GM10847 (cell line): ENCODE results near the gene SDHAF1.

ENCODE experiments used
- POLR2A ChIP-seq: IDR thresholded peaks from 2 replicates; pipeline ENCODE4 v1.6.1; 2011; ENCODE audit not compliant: insufficient read length; ENCODE audit errors: extremely low read depth

SDHAF1 gene

DNA sequence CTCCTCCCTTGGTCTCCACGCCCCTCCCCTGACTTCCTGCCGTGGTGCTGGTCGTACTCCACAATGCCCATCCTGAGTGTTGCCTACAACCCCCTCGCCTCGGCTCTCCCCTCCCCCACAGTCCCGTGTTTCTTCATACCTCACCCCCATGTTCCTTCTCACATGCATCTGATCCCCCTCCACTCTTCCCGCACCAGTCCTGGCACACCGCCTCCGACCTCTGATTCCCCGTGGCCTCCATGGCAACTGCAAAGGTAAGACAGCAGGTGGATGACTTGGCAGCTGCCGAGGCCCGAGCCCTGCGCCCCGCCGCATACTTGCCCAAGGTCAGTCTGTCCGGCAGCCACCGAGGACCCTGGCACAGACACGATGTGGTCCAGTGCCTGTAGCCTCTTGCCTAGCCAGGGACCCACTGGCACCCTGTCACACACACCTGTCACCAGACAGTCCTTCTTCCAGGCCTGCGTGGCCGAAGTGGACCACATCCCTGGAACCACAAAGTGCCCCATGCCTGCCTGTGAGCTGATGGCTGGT is 16.1 kb upstream of the SDHAF1 start:
- no peak for TF ChIP-seq POLR2A

DNA sequence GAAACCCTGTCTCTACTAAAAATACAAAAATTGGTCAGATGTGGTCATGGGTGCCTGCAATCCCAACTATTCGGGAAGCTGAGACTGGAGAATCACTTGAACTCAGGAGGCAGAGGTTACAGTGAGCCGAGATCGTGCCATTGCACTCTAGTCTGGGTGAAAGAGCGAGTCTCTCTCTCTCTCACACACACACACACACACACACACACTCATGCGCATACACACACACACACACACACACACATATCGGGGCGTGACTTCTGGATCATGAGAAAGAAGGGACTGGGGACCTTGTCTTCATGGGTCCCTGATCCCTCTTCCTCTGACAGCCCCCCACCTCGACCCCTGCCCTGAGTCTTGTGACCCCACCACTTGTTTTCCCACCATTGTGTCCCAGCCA is 11.8 kb upstream of the SDHAF1 start:
- TF ChIP-seq POLR2A: no peak

DNA sequence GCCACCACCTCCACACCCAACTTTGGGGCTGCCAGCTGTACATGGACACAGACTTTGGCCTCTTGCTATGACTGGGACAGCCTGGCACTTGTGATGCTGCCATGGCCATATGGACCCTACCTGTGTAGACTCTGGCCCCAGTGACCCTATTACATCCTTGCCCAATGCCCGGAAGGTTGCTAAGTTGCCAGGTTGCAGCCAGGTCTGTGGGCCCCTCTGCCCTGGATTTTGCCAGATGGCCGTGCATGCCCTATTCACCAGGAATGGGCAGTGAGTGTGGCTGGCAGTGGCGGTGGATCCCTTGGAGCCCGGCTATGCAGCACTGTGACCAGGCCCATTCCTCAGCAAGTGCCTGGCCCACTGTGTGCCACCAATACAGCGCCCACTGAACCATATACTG is 8.9 kb upstream of the SDHAF1 start:
- TF ChIP-seq POLR2A: no peak

DNA sequence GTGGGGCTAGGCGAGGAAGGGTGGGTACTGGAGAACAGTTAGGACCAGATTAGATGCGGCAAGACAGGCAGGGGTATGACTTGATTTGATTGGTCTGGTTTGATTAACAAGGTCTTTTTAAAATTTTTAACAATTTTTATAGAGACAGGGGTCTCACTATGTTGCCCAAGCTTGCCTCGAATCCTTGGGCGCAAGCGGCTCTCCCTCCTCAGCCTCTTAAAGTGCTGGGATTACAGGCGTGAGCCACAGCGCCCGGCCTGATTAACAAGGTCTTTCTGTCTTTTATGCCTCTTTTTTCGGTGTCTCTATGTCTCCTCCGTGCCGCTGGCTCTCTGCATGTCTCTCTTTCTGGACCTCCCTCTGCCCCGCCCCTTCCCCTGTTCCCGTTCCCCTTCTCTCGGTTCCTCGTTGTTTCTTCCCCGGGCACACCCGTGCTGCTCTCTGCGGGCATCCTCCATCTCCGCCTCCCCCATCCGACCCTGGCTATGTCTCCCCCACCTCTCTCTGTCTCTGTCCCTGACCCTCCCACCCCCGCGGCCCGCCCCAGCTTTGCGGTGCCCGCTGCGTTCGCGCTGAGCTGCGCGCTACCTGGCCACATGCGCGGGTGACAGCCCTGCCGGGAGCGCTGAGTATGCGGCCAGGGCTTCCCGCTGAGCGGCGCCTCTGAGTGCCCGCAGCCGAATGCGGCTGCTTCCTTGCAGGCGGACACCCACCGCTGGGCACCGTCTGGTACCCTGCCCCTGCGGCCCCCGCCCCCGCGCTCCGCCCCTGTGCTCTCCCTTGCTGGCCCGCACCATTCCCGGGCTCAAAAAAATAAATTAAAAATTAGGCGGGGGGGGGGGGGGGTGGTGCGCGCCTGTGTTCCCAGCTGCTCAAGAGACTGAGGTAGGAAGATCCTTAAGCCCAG is 8.1 kb upstream of the SDHAF1 start:
- TF ChIP-seq POLR2A: no peak

DNA sequence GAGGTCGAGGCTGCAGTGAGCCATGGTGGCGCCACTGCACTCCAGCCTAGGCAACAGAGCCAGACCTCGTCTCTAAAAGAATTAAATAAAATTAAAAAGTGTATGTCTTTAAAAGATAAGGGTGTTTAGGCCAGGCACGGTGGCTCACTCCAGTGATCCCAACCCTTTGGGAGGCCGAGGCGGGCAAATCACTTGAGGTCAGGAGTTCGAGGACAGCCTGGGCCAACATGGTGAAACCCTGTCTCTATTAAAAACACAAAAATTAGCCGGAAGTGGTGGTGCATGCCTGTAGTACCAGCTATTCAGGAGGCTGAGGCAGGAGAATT is 7.5 kb upstream of the SDHAF1 start:
- no peak for TF ChIP-seq POLR2A

DNA sequence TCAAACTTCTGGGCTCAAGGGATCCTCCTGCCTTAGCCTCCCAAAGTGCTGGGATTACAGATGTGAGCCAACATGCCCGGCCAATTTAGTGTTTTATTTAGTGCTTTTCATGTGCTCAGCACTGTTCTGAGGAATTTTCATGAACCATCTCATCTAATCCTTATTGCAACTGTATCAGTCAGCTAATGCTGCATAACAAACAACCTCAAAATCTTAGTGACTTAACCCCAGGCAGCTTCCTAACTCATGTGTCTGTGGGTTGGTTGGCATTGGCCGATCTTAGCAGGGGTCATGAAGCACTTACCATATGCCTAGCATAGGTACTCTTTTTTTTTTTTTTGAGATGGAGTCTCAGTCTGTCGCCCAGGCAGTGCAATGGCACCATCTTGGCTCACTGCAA is 6.2 kb upstream of the SDHAF1 start:
- no peak for TF ChIP-seq POLR2A

DNA sequence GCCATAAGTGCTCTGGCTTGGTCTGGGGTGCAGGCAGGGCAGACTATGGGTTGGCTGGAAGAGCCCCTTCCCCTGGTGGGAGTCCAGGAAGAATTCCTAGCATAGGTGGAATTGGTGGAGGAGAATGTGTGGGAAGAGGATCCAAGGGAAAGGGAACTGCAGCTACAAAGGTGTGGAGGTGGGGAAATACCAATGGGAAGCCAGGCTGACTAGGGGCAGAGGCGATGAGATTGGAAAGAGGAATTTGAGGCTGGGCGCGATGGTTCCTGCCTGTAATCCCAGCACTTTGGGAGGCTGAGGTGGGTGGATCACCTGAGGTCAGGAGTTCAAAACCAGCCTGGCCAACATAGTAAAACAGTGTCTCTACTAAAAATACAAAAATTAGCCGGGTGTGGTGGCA is 4.8 kb upstream of the SDHAF1 start:
- TF ChIP-seq POLR2A: no peak

DNA sequence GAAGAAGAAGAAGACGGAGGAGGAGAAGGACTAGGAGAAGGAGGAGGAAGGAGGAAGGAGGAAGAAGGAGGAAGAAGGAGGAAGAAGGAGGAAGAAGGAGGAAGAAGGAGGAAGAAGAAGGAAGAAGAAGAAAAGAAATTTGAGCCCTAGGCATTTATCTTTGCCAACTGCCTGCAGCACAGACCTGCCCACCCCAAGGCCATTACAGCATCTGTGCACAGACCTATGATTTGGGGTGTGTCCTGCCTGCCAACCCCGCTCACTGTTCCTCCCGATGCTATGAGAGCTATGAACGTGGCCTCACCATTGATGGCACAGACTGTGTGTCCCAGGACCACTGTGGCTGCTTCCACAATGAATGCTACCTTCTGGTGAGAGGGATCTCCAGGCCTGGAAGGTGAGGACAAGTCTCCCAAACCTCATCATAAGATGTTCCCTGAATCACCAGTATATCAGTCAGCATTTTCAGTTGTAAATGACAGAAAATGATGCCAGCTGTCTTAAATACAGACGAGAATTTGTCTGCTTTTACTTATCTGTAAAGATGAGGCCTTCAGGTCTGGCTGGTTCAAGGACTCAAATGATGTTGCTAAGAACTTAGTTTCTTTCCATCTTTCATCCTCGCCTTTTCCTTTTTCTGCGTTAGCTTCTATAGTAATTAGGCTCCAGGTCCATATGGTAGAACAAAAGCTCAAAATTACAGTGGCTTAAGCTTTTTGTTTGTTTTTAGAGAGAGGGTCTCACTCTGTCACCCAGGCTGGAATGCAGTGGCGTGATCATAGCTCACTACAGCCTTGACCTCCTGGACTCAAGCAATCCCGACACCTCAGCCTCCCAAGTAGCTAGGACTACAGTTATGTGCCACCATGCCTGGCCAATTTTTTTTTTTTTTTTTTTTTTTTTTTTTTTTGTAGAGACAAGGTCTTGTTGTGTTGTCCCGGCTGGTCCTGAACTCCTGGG is 3.9 kb upstream of the SDHAF1 start:
- TF ChIP-seq POLR2A: no peak

DNA sequence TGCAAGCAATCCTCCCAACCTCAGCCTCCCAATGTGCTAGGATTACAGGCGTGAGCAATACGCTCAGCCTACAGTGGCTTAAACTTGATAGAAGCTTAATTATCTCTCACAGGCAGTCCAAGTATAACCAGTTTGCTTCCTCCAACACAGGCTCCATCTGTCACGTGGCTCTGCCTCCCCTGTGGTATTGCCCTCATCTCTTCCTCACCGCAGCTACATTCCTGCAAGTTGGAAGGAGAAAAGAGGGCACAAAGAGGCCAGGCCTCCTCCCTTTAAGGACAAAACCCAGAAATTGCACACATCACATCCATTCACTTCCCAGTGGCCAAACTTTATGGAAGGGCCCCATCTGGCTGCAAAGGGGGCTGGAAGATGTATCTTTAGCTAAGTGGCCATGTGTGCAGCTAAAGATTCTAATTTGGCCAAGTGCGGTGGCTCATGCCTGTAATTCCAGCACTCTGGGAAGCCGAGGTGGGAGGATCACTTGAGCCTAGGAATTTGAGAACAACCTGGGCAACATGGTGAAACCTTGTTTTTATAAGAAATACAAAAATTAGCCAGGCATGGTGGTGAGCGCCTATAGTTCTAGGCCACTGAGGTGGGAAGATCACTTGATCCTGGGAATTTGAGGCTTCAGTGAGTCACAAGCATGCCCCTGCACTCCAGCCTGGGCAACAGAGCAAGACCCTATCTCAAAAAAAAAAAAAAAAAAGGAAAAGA is 3.1 kb upstream of the SDHAF1 start:
- no peak for TF ChIP-seq POLR2A

DNA sequence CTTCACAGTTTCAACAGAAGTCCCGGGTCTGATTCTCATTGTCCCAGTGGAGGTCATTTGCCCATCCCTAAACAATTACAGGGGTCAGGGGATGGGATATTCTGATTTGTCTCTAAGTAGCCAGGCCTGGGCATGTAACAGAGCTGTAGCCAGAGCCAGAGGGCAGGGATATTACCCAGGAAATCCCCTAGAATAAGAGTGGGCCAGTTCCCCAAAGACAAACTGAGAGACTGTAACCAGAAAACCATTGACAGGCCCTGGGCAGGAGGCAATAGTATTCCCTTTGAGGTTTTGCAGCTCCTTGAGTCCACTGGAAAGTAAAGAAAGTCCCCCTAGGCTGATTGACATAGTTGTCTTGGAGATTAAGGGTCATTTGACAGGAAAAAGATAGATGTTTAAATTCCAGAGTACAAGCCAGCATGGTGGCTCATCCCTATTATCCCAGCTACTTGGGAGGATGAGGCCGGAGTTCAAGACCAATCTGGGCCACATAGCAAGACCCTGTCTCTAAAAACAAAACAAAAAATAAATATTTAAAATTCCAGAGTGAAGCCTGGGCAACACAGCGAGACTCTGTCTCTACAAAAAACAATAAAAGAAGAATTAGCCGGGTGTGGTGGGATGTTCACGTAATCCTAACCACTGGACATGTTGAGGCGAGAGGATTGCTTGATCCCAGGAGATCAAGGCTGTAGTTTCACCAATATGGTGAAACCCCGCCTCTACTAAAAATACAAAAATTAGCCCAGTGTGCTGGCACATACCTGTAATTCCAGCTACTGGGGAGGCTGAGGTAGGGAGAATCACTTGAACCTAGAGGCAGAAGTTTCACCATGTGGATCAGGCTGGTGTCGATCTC is 1.9 kb upstream of the SDHAF1 start:
- no peak for TF ChIP-seq POLR2A

DNA sequence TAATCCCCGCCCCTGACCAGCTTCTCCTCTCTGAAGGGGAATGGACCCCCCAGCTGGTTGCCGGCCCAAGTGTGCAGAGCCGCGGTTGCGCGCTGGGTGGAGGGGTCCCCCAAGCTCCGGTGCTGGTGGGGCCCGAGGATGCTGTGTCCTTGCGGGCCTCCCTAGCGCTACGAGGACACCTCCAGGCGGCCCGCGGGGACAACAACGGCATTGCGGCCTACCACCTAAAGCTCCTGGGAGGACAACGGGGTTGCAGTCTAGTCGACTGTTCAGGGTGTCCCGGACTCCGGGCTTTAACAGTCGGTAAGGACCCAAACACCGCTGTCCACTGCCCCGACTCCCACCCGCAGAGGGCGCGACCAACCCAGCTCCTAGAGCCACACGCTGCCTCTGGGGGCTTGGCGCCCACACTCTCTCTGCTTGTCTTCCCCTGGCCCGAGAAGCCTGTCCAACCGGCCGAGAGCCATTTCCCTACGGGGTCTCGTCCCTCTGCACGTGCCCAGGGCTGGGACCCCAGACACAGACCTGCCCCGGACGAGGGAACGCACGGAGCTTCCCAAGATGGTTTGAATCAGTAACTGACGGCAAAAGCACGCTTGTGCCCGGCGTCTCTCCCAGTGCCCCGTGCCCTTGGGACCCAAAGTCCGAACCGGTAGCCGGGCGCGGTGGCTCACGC is 927 bp upstream of the SDHAF1 start:
- TF ChIP-seq POLR2A: no peak

DNA sequence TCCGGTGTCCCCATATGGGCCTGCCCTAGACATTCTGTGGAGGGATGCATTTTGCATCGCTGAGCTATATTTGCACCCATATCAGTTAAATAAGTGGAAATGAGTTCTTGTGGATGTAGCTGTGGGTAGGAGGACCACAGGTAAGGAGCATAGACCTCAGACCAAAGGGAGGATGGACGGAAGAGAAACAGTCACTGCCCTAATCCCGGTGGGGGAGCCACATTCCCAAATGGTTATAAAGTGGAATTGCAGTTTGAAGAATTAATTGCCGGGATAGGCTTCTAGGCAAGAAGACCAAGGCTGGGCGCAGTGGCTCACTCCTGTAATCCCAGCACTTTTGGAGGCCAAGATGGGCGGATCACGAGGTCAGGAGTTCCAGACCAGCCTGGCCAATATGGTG is 1.8 kb downstream of the SDHAF1 start:
- TF ChIP-seq POLR2A: no peak

DNA sequence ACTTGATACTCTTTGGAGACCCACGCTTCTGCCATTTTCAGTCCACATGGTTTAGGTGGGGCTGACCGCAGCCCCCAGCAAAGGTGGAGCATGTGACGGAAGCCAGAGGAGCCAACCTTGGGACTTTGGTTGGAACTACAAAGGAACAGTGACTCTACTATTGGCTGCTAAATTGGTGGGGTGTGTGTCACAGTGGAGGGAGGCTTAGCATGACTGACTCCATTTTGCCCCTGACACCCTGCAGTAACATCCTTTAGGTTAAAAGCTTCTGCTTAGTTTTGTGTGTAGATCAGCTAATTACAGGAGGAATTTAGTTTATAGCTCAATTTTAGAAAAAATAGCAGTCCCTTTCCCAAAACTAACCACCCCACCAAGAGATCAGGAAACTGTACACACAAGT is 6.6 kb downstream of the SDHAF1 start:
- TF ChIP-seq POLR2A: no peak

DNA sequence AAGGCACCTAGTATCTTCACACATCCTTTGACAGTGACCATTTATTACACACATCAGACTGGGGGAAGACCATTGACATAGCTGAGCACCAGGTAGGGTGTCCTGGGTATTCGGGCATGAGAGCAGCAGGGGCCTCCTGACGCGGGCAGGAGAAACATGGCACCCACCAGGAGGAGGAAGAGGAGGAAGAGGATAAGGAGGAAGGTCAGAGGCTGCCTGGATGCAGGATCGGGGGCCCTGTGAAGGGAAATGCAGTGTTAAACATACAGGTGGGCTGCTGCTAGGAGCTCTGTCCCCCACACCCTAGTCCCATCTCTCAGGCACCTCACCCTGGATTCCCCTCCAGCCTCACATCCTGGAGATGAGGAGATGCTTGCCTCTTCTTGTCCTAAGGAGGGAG is 8.3 kb downstream of the SDHAF1 start:
- TF ChIP-seq POLR2A: no peak

DNA sequence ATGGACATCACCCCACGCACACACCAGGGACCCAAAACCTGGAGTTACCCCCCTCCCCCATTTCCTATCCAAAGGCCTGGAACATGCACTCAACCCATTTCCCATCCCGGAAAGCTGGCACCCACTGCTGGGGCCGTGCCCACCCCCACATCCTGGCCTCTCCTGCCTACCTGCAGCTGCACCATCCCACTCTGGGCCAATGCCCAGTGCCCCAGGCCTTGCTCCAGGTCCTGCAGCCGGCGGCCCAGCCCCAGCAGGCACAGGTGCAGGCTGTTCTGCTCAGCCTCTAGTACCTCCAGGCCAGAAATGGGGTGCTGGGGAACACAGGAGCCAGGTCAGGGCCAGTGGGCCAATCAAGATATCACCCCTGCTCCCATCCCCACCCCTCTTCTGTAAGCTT is 12.0 kb downstream of the SDHAF1 start:
- TF ChIP-seq POLR2A: no peak
